Pancreas (tissue), 10 donors: Measurements from ENCODE around the gene U2AF1L4. TPM values are rescaled to one million over a fixed set of nuclear protein-coding genes. Genes with fewer than 3 reads are reported as not detected.

Source experiments
- ATAC-seq, 4 donors: fragments of 200-7000 bp; cut with Tn5 transposase; one replicate each; pipeline versions ENCODE4 v1.8.0 to v1.9.1; 2020; ENCODE audit warnings: mild to moderate bottlenecking in 4 of 4, moderate library complexity in 4 of 4
- DNase-seq, 6 donors: peaks; one replicate each; pipeline ENCODE4 v3.0.0-alpha.2; 2020
- FAIRE-seq: peaks from 2 replicates; lab custom pipeline; 2012; peaks lifted over from hg19 to GRCh38; lab: Jason Lieb, UNC
- H3K27ac ChIP-seq, 4 donors: fragments of 200-600 bp; sonication (generic); 1 replicate in 3 of 4; 2 replicates in 1 of 4; pipeline versions ENCODE4 v1.5.0 to v1.8.0; 2020
- H3K27me3 ChIP-seq, 4 donors: fragments of 200-600 bp; one replicate each; pipeline ENCODE4 v1.8.0; 2021
- H3K36me3 ChIP-seq, 3 donors: fragments of 200-600 bp; sonication (generic) in 1 of 3; one replicate each; pipeline versions ENCODE4 v1.5.0 to v1.8.0; 2020 to 2021
- H3K4me1 ChIP-seq, 3 donors: fragments of 200-600 bp; one replicate each; pipeline ENCODE4 v1.8.0; 2021
- H3K4me3 ChIP-seq, 4 donors: fragments of 200-600 bp; sonication (generic) in 2 of 4; one replicate each; pipeline versions ENCODE4 v1.5.0 to v1.8.0; 2020 to 2021
- H3K9me3 ChIP-seq, 4 donors: fragments of 200-600 bp; one replicate each; pipeline ENCODE4 v1.8.0; 2021
- CTCF ChIP-seq, 4 donors: fragments of 200-600 bp; sonication (generic) in 3 of 4; IDR thresholded peaks; one replicate each; pipeline versions ENCODE4 v1.5.0 to v1.8.0; 2021; ENCODE audit warnings: antibody characterized with exemption in 4 of 4
- WGBS, 2 donors: extraction: QIAGEN DNeasy Blood & Tissue Kit; methylation state at CpG; one replicate each; pipeline ENCODE4 v1.1.7; 2013; 5-methylcytosine and 5-hydroxymethylcytosine counted together
- intact Hi-C, 3 donors: fragments of 100-400 bp; cut with DNase I; formaldehyde crosslinking; loops; one replicate each; pipeline versions ENCODE4 v1.11.1 to v1.14.2; 2022
- polyA plus RNA-seq, 2 donors: library from polyadenylated mRNA; stranded (reverse); fragments of 200-250 nt; gene quantifications; one replicate each; pipeline ENCODE4 v1.2.3, GENCODE V29; 2013
- total RNA-seq, 6 donors: library from RNA; stranded (reverse); fragmentation: NEBNext Ultra II Directional in 4 of 6; extraction: Animal tissue kit (Norgen Biotek cat#: 25700) in 4 of 6; gene quantifications; one replicate each; pipeline versions ENCODE4 v1.2.1 to v1.2.4, GENCODE V29; 2021 to 2023
- donor health status: healthy with polysubstance abuse.
- donor health status: DM: no; HTN: no; CAD: no; lungs with moderate emphysema.
- donor health status: DM: no; HTN: no; CAD: no.
- donor health status: control.
- donor health status: control.
- donor health status: Bipolar disorder and iron deficiency.
- donor health status: DM: yes; HTN: yes; CAD: no.
- donor health status: DM: no; HTN: no; CAD: no.
- donor health status: DM: no; HTN: no; CAD: no.
- donor health status: DM: yes; HTN: yes; CAD: no.

The U2AF1L4 gene
- total and polyA plus RNA-seq, 8 donors = 9.7 to 124 (median 12.0) TPM

- DNase-seq = peak in 2 of 6 donors; percentile 10 to 74
- ATAC-seq = no peak
- Histone ChIP-seq H3K4me1 (peaks cover 0 to 7% (median 0%) of the 10 kb centered on the region in 3 donors), H3K9me3 (no peaks in the 10 kb centered on the region), H3K36me3 (peaks cover 15 to 64% (median 58%) of the 10 kb centered on the region in 3 donors), H3K27me3 (no peaks in the 10 kb centered on the region), H3K4me3 (no peak overlapping the region), H3K27ac (no peak overlapping the region)
- TF ChIP-seq CTCF (IDR thresholded peaks at IDR 0.05) = no peak
- 90 to 96% methylated on average over 13 to 16 of the region's 16 CpGs for WGBS, 2 donors
- no peak for FAIRE-seq
- intact Hi-C loops = loop anchor here in 1 of 3 donors (10.0 kb wide), 1 partner anchor 178 kb away; the partner anchor contains the start of gene TMEM147
These were observed 22.3 kb downstream of the U2AF1L4 start for GRCh38 chr19:35722897-35723296.

- Histone ChIP-seq H3K27me3 (no peaks in the 10 kb centered on the region), H3K4me3 (no peak overlapping the region), H3K27ac (no peak overlapping the region), H3K9me3 (no peaks in the 10 kb centered on the region), H3K36me3 (peaks cover 13 to 60% (median 54%) of the 10 kb centered on the region in 3 donors), H3K4me1 (peaks cover 0 to 7% (median 0%) of the 10 kb centered on the region in 3 donors)
- ATAC-seq = no peak
- DNase-seq = peak in 3 of 6 donors; percentile 10 to 54 (median 33)
- 91 to 94% methylated on average over 14 of the region's 14 CpGs for WGBS, 2 donors
- FAIRE-seq = no peak
- no peak for TF ChIP-seq CTCF (IDR thresholded peaks at IDR 0.05)
- intact Hi-C loops = loop anchor here in 1 of 3 donors (10.0 kb wide), 1 partner anchor 178 kb away; the partner anchor contains the start of gene TMEM147
These were observed 22.8 kb downstream of the U2AF1L4 start for GRCh38 chr19:35722461-35722860.

GRCh38 chr19:35721374-35721773 is 23.8 kb downstream of the U2AF1L4 start:
- intact Hi-C loops = loop anchor here in 1 of 3 donors (10.0 kb wide), 1 partner anchor 177 kb away; the partner anchor contains the start of gene TMEM147
- TF ChIP-seq CTCF (IDR thresholded peaks at IDR 0.05) = no peak
- peaks cover 0 to 7% (median 0%) of the 10 kb centered on the region in 3 donors for H3K4me1 ChIP-seq
- peaks cover 8 to 49% (median 43%) of the 10 kb centered on the region in 3 donors for H3K36me3 ChIP-seq
- no peak for ATAC-seq
- 92 to 93% methylated on average over 16 of the region's 16 CpGs for WGBS, 2 donors
- no peaks in the 10 kb centered on the region for H3K27me3 ChIP-seq
- FAIRE-seq = no peak
- H3K4me3 ChIP-seq = no peak overlapping the region
- DNase-seq = peak in 3 of 6 donors; percentile 15 to 65 (median 23)
- no peaks in the 10 kb centered on the region for H3K9me3 ChIP-seq
- no peak overlapping the region for H3K27ac ChIP-seq

- no peaks in the 10 kb centered on the region for H3K9me3 ChIP-seq
- intact Hi-C loops = loop anchor here in 1 of 3 donors (10.0 kb wide), 1 partner anchor 176 kb away; the partner anchor contains the start of gene TMEM147
- DNase-seq (peak in 3 of 6 donors; percentile 30 to 77 (median 45)), FAIRE-seq (no peak), ATAC-seq (no peak)
- H3K27ac ChIP-seq = no peak overlapping the region
- H3K4me3 ChIP-seq = no peak overlapping the region
- no peak for TF ChIP-seq CTCF (IDR thresholded peaks at IDR 0.05)
- no peaks in the 10 kb centered on the region for H3K27me3 ChIP-seq
- H3K4me1 ChIP-seq = peaks cover 3 to 11% (median 3%) of the 10 kb centered on the region in 3 donors
- WGBS, 2 donors = 87 to 89% methylated on average over 17 of the region's 17 CpGs
- H3K36me3 ChIP-seq = peaks cover 8 to 41% (median 37%) of the 10 kb centered on the region in 3 donors
These were observed 24.6 kb downstream of the U2AF1L4 start for GRCh38 chr19:35720648-35721047.

GRCh38 chr19:35720163-35720524 is 25.1 kb downstream of the U2AF1L4 start:
- FAIRE-seq = no peak
- Histone ChIP-seq H3K27ac (no peak overlapping the region), H3K4me3 (no peak overlapping the region), H3K4me1 (peaks cover 6 to 15% (median 8%) of the 10 kb centered on the region in 3 donors), H3K9me3 (no peaks in the 10 kb centered on the region), H3K27me3 (no peaks in the 10 kb centered on the region), H3K36me3 (peaks cover 8 to 36% (median 32%) of the 10 kb centered on the region in 3 donors)
- 83 to 87% methylated on average over 9 of the region's 9 CpGs for WGBS, 2 donors
- no peak for TF ChIP-seq CTCF (IDR thresholded peaks at IDR 0.05)
- intact Hi-C loops = loop anchor here in 1 of 3 donors (10.0 kb wide), 1 partner anchor 175 kb away; the partner anchor contains the start of gene TMEM147
- DNase-seq = no peak
- no peak for ATAC-seq
